Astrocyte (in vitro differentiated cells and primary cell): ENCODE measurements around the gene DOCK3. TPM values are rescaled to one million over a fixed set of nuclear protein-coding genes. Genes with fewer than 3 reads are reported as not detected.

ENCODE experiments used
- DNase-seq: peaks from one replicate; pipeline ENCODE4 v3.0.0-alpha.2; 2010; ENCODE audit warnings: low read depth
- FAIRE-seq: peaks from 2 replicates; lab custom pipeline; 2011; peaks lifted over from hg19 to GRCh38; lab: Jason Lieb, UNC
- H2AFZ ChIP-seq: 2 replicates; pipeline ENCODE4 v1.6.0; 2012; ENCODE audit warnings: low read depth, low read length, inconsistent platforms
- H3K27ac ChIP-seq: 2 replicates; pipeline ENCODE4 v1.5.1; 2011; ENCODE audit warnings: low read depth, low read length, inconsistent platforms
- H3K27me3 ChIP-seq: 2 replicates; pipeline ENCODE4 v1.6.0; 2011; ENCODE audit warnings: low read length, inconsistent platforms; ENCODE audit not compliant: insufficient read depth
- H3K36me3 ChIP-seq: 2 replicates; pipeline ENCODE4 v1.5.1; 2011; ENCODE audit warnings: low read length, inconsistent platforms; ENCODE audit not compliant: insufficient read depth
- H3K4me1 ChIP-seq: 2 replicates; pipeline ENCODE4 v1.5.1; 2011; ENCODE audit warnings: low read length, inconsistent platforms; ENCODE audit not compliant: insufficient read depth
- H3K4me2 ChIP-seq: 2 replicates; pipeline ENCODE4 v1.6.0; 2012; ENCODE audit warnings: low read length, inconsistent platforms
- H3K4me3 ChIP-seq: 2 replicates; pipeline ENCODE4 v1.5.1; 2011; ENCODE audit warnings: low read depth, mild to moderate bottlenecking, low read length, inconsistent platforms; ENCODE audit not compliant: insufficient read depth
- H3K79me2 ChIP-seq: 2 replicates; pipeline ENCODE4 v1.6.0; 2012; ENCODE audit warnings: mild to moderate bottlenecking, low read length, inconsistent platforms; ENCODE audit not compliant: insufficient read depth
- H3K9ac ChIP-seq: 2 replicates; pipeline ENCODE4 v1.6.0; 2012; ENCODE audit warnings: mild to moderate bottlenecking, low read length, inconsistent platforms
- H3K9me3 ChIP-seq: 2 replicates; pipeline ENCODE4 v1.5.1; 2012; ENCODE audit warnings: low read depth, mild to moderate bottlenecking, low read length, inconsistent platforms; ENCODE audit not compliant: insufficient read depth
- H4K20me1 ChIP-seq: 2 replicates; pipeline ENCODE4 v1.6.0; 2012; ENCODE audit warnings: low read length, inconsistent platforms; ENCODE audit not compliant: insufficient read depth
- H3K27ac Mint-ChIP-seq: one replicate; pipeline ENCODE4 v1.8.0; 2021; ENCODE audit warnings: mild to moderate bottlenecking, mixed read lengths; ENCODE audit not compliant: unreplicated experiment
- H3K27me3 Mint-ChIP-seq: one replicate; pipeline ENCODE4 v1.8.0; 2021; ENCODE audit warnings: low read depth, mixed read lengths; ENCODE audit not compliant: unreplicated experiment
- H3K36me3 Mint-ChIP-seq: one replicate; pipeline ENCODE4 v1.8.0; 2021; ENCODE audit warnings: low read depth, mixed read lengths; ENCODE audit not compliant: unreplicated experiment
- H3K4me1 Mint-ChIP-seq: one replicate; pipeline ENCODE4 v1.8.0; 2021; ENCODE audit warnings: low read depth, mixed read lengths; ENCODE audit not compliant: unreplicated experiment
- H3K4me3 Mint-ChIP-seq: one replicate; pipeline ENCODE4 v1.8.0; 2021; ENCODE audit warnings: mild to moderate bottlenecking, moderate library complexity, mixed read lengths; ENCODE audit not compliant: unreplicated experiment
- H3K9me3 Mint-ChIP-seq: one replicate; pipeline ENCODE4 v1.8.0; 2021; ENCODE audit warnings: mild to moderate bottlenecking, mixed read lengths; ENCODE audit not compliant: unreplicated experiment
- CTCF ChIP-seq: IDR thresholded peaks from 2 replicates; pipeline ENCODE4 v1.5.1; 2011; ENCODE audit warnings: low read depth, mild to moderate bottlenecking, inconsistent platforms, low read length, moderate library complexity; ENCODE audit not compliant: insufficient read depth
- EZH2 ChIP-seq: IDR thresholded peaks from 2 replicates; pipeline ENCODE4 v1.6.1; 2012; ENCODE audit warnings: mild to moderate bottlenecking, low read length, inconsistent platforms; ENCODE audit not compliant: insufficient read depth
- total RNA-seq: library from RNA; stranded (reverse); gene quantifications from 2 replicates; pipeline ENCODE4 v1.2.1, GENCODE V29; 2021

The DOCK3 gene
- total RNA-seq, 1 donor from 2014 or later, result 3.3 TPM

- no peak for DNase-seq
- Histone ChIP-seq H3K9ac (no peak overlapping the region), H2AFZ (no peak overlapping the region), H3K27me3 (no peaks in the 10 kb centered on the region), H3K4me2 (no peak overlapping the region), H3K4me1 (peaks cover 5% of the 10 kb centered on the region), H3K79me2 (no peaks in the 10 kb centered on the region), H3K36me3 (no peaks in the 10 kb centered on the region), H3K9me3 (no peaks in the 10 kb centered on the region), H3K4me3 (no peak overlapping the region), H4K20me1 (no peaks in the 10 kb centered on the region), H3K27ac (no peak overlapping the region)
- Mint-ChIP-seq H3K27ac (no peak overlapping the region), H3K4me3 (no peak overlapping the region), H3K36me3 (peaks cover 5% of the 10 kb centered on the region), H3K27me3 (peaks cover 17% of the 10 kb centered on the region), H3K4me1 (peaks cover 9% of the 10 kb centered on the region), H3K9me3 (peaks cover 2% of the 10 kb centered on the region)
- FAIRE-seq, result no peak
- TF ChIP-seq EZH2 (no peak), CTCF (no peak)
These were observed 25.8 kb upstream of the DOCK3 start for GRCh38 chr3:50648944-50649343.

DNA sequence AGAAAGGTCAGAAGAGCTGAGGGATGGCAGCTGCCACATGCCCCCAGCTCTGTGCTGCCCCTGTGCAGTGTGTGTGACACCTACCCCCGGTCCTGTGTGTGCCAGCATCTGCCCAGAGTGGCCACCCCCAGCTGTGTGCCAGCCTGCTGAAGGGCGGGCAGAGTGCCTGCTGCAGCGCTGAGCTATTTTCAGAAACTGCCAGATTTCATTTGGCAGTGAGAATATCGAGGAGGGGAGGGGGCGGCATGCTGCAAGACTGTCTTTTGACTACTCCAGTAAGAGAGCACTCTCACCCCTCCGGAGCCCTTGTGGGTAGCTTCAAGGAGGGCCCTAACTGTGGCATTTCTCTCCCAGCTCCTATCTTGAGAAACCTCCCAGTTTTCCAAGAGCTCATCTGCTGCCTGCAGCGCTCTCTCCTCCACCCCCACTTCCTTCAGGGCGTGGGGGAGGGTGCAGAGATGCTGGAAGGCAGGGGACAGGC is 25.2 kb upstream of the DOCK3 start:
- Histone ChIP-seq H3K9ac (no peak overlapping the region), H3K4me2 (no peak overlapping the region), H3K9me3 (no peaks in the 10 kb centered on the region), H3K4me1 (peaks cover 5% of the 10 kb centered on the region), H3K36me3 (no peaks in the 10 kb centered on the region), H3K4me3 (no peak overlapping the region), H2AFZ (no peak overlapping the region), H3K79me2 (no peaks in the 10 kb centered on the region), H4K20me1 (no peaks in the 10 kb centered on the region), H3K27ac (no peak overlapping the region), H3K27me3 (no peaks in the 10 kb centered on the region)
- TF ChIP-seq EZH2, result no peak
- no peak for TF ChIP-seq CTCF
- DNase-seq (no peak), FAIRE-seq (no peak)
- Mint-ChIP-seq H3K27me3 (peaks cover 20% of the 10 kb centered on the region), H3K4me1 (peaks cover 9% of the 10 kb centered on the region), H3K36me3 (peaks cover 5% of the 10 kb centered on the region), H3K4me3 (no peak overlapping the region), H3K9me3 (peaks cover 2% of the 10 kb centered on the region), H3K27ac (no peak overlapping the region)

DNA sequence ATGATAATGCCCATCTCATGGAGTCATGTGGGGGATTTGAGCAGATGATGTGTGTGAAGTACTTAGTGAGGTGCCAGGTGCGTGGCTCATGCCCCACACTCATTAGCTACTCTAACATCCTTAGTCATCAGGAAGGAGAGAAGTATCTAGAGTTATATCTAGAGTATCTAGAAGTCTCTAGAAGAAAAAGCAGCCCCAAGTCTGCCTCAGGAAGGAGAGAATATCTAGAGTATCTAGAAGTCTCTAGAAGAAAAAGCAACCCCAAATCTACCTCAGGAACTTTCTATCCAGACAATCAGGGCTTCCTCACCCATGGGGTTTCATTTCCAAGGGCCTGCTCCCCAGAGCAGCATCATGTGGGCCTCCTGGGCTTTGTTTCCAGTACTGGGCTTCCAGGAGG is 24.7 kb upstream of the DOCK3 start:
- Mint-ChIP-seq H3K27me3 (peaks cover 21% of the 10 kb centered on the region), H3K36me3 (peaks cover 5% of the 10 kb centered on the region), H3K4me1 (peaks cover 9% of the 10 kb centered on the region), H3K4me3 (no peak overlapping the region), H3K9me3 (peaks cover 2% of the 10 kb centered on the region), H3K27ac (no peak overlapping the region)
- Histone ChIP-seq H3K9me3 (no peaks in the 10 kb centered on the region), H3K4me2 (no peak overlapping the region), H3K4me3 (no peak overlapping the region), H3K36me3 (no peaks in the 10 kb centered on the region), H3K27ac (no peak overlapping the region), H3K79me2 (no peaks in the 10 kb centered on the region), H3K4me1 (peaks cover 5% of the 10 kb centered on the region), H2AFZ (no peak overlapping the region), H4K20me1 (no peaks in the 10 kb centered on the region), H3K27me3 (no peaks in the 10 kb centered on the region), H3K9ac (no peak overlapping the region)
- DNase-seq (no peak), FAIRE-seq (no peak)
- TF ChIP-seq CTCF (no peak), EZH2 (no peak)
